Muscle of back (tissue), 13 donors: ENCODE data around the gene ZNF567. TPM values are rescaled to one million over a fixed set of nuclear protein-coding genes. Genes with fewer than 3 reads are reported as not detected.
A peak's percentile ranks its signal among the peaks of the same experiment; 100 is the strongest.
"Not testable (repeated sequence)": the region's sequence is repeated elsewhere in the genome, so short reads cannot be mapped to it uniquely, and the experiment has no call there.

Source experiments
- DNase-seq, 3 donors: peaks; one replicate each; pipeline versions ENCODE4 v3.0.0 to v3.0.0-alpha.2; 2013
- long read RNA-seq, 9 donors: transcript quantifications; one replicate each; lab custom pipeline, GENCODE V29; 2026
- polyA plus RNA-seq, 10 donors: library from polyadenylated mRNA; unstranded; fragments of 120-200 nt; gene quantifications; one replicate each; pipeline ENCODE4 v1.2.1, GENCODE V29; 2013; ENCODE audit not compliant: insufficient read length in 10 of 10

The ZNF567 gene
- polyA plus RNA-seq, result 10 to 100 TPM in 1 of 10 donors, 1 to 10 TPM in 9; 6.9 to 10.8 (median 8.5) TPM
- long read RNA-seq, donor 1, result 0 reads
- long read RNA-seq, donor 2, result 0 reads
- long read RNA-seq, donor 3, result 0 reads
- long read RNA-seq, donor 4, result 0 reads
- long read RNA-seq, donor 5, result 0 reads
- long read RNA-seq, donor 6, result 0 reads
- long read RNA-seq, donor 7, result 0 reads
- long read RNA-seq, donor 8, partial matches to known transcripts, result 0 of 1 reads
- long read RNA-seq, donor 8, other reads (novel, unspliced or antisense), result 0 of 1 reads
- long read RNA-seq, donor 9, partial matches to known transcripts, result 0 of 1 reads
- long read RNA-seq, donor 9, other reads (novel, unspliced or antisense), result 0 of 1 reads

DNA sequence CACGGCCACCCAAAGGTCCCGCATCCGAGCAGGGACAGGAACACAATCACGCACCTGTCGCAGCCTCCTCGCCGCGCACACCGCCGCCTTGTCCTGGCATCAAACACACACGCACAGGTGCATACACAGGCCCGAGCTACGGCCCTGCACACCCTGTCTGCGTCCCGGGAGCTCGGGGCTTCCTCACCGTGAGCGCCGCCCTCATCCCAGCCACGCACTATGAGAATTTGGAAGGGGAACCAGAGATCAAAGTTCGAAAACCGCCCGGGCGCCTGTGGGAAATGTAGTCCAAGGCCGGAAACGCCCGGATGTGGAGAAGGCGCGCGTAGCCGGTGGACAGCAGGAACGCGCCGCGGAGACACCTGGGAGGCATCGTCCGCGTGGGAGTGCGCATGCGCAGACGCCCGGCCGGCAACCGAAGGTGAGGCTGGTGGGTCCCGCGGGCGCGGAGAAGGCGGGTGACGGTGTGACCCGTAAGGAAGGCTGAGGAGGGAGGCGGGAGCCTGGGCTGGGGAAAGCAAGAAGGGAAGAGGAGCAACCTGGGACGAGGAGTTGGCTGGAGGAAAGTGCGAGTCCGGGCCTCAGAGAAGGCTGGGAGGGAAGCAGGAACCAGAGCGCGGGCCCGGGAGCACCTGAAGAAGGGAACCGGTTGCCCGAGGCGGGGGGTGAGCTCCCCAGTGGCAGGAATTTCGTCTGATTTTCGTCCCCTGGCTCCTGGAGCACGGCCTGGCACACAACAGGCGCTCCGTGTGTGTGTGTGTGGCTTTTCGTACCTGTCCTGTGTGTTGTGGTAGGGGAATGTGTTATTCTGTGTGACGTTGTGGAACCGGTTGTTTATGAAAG lies at the start of gene ZNF567:
ZNF567 (plus strand) TSS at position 399 of the 843 bp plus-strand sequence. CDS start 7,256 bp downstream, outside the sequence.
- DNase-seq, result peak; percentile 96 to 98 (median 96)

DNA sequence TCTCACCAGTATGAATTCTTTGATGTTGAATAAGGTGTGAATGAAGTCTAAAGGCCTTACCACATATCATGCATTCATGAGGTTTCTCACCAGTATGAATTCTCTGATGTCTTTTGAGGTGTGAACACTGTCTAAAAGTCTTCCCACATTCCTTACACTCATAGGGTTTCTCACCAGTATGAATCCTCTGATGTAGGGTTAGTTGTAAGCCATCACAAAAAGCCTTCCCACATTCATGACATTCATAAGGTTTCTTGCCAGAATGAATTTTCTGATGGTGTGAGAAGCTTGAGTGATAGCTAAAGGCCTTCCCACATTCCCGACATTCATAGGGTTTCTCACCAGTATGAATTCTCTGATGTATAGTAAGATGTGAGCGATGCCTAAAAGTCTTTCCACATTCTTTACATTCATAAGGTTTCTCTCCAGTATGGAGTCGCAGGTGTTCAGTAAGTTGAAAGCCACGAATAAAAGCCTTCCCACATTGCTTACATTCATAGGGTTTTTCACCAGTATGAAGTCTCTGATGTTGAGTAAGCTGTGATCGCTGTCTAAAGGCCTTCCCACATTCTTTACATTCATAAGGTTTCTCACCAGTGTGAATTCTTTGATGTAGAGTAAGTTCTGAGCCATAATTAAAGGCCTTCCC lies 48.4 kb upstream of the ZNF567 start:
- DNase-seq, result no peak

DNA sequence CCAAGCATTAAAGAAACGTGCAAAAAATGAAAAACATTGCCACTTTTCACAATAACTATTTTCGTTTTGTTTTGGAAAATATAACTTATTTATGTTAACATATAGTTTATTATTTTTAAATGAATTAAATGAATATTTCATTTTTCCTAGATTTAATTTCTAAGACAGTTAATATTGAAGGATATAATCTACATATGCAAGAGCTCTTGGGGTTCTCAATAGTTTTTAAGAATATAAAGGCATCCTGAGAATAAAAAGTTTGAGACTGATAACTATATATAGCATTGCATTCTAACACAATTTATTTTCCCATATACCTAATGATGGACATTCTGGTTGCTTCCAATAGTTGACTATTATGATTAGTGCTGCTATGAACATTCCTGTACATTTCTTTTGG lies 40.7 kb upstream of the ZNF567 start:
- no peak for DNase-seq

DNA sequence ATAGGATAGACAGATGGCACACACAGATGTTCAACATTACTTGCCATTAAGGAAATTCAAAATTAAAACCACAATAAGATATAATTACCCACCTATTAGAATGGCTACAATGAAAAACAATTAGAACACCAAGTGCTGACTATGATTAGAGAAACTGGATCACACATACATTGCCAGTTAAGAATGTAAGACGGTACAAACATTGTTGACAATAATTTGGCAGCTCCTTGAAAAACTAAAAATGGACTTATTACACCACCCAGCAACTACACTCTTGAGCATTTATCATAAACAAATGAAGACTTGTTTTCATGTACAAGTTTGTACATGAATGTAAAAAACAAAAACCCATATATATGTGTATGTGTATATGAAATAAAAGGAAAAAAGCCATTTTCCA lies 34.5 kb upstream of the ZNF567 start:
- no peak for DNase-seq

DNA sequence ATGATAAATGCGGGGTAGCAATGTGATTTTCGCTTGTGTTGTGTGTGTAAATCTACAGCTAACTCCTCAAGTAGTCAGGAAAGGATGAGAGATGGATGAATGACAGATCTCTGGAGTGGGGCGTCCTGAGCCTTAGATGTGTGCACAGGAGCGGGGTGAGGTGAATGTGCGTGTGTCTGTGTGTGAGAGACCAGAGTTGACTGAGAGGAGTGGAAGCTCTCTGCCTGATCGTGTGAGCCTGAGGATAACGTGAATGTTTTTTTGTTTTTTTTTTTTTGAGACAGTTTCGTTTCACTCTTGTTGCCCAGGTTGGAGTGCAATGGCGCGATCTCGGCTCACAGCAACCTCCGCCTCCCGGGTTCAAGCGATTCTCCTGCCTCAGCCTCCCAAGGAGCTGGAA lies 21.6 kb upstream of the ZNF567 start:
- DNase-seq, result no peak

DNA sequence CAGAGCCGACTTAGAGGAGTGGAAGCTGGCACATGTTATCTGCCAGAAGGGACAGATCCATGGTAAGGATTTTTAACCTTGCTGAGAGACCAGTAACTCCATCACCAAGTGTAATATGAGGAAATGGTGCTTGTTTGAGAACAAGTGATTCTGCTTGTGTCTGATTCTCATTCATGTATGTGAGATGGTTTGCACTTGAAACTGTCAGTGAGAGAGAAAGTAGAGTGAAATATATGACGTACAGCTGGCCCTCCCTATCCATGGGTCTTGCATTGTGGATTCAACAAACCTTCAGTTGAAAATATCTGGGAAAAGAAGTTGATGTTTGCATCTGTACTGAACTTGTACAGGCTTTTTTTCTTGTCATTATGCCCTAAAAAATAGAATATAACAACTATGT lies 18.8 kb upstream of the ZNF567 start:
- no peak for DNase-seq

DNA sequence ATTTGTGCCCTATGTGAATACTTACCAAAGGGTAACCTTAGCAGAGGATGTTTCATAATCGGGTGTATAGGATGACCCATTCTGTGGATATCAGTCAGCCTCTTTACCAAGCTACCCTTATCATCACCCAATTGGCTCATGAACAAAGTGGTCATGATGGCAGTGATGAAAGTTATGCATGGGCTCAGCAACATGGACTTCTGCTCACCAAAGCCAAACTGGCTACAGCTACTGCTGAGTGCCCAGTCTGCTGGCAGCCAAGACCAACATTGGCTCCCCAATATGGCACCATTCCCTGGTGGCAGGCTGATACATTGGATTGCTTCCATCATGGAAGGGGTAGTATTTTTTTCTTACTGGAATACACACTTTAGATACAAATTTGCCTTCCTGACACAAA lies 15.0 kb upstream of the ZNF567 start:
- no peak for DNase-seq

DNA sequence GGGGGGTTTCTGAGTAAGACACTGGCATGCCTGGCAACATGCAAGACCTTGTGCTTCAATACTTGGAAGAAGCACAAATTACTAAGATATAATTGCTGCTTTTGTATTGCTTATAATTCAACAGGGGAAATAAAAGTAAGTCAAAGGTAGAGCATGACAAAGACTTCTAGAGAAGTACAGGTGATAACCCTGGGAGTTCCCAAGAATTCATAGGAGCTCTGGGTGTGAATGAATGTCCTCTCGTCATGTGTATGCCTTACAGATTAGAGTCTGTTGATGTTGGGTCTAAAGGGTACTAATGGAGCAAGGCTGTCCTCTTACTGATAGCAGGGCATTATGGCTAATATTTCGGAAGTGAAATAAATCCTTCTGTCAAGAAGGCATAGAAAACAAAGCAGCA lies 13.2 kb upstream of the ZNF567 start:
- DNase-seq, result no peak

DNA sequence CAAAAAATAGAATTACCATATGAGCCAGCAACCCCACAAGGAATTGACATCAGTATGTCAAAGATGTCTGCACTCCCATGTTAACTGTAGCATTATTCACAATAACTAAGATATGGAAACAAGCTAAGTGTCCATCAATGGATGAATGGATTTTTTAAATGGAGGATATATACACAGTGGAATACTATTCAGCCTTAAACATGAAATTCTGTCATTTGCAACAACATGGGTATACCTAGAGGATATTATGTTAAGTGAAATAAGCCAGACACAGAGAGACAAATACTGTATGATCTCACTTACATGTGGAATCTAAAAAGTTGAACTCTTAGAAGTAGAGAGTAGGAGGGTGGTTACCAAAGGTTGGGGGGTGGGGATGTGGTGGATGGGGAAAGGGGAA lies 8.0 kb upstream of the ZNF567 start:
- DNase-seq, result no peak

DNA sequence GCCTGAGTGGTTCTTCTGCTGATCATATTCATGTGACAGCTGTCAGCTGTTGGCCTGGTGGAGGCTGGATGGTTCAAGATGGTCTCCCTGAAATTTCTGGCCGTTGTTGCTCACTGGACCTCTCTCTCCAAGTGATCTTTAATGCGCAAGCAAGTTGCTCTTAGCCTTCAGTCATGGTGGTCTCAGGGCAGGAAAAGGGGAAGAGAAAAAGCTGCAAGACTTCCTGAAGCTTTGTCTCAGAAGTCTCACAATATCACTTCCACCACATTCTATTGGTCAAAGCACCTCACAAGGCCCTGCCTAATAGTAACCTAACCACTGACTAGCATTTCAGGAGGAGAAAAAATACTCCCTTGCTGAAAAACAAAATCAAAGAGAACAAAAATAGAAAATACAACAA lies 1.6 kb upstream of the ZNF567 start:
- no peak for DNase-seq

DNA sequence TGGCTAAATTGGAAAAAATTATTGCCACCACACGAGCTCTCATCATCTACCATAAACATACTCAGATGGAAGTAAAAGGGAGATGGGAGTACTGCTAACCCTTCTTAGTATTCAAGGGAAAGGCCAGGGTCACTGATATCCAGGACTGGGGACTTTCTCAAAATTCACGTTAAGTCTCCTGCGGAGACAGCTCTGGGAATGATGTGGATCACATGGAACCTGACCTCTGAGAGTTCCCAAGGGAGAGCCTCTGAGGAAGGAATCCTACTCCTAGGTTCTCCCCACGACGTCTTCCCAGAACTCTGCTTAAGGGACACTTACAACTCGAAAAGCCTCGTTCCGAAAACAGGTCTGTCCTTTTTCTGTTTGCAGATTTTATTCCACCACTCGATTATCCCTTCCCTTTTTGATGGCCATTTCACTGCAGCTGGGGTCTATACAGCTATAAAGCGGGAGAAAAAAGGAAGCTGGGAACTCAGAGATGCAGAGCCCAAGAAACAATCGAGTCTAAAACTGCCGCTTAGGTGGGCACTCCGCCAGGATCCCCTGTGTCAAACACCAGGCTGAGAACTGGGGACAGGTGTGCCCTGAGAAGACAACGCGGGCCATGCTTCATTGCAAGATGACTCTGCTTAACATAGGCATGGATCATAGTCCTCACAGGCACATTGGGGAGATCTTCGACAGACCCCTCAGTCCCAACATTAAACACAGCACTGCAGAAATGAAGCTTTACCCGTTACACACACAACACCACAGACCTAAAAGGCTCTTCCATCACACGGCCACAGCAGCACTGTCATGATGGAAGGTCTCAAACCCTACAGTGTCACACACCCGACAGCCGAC lies 823 bp upstream of the ZNF567 start:
- peak in 2 of 3 donors; percentile 46 to 49 for DNase-seq

DNA sequence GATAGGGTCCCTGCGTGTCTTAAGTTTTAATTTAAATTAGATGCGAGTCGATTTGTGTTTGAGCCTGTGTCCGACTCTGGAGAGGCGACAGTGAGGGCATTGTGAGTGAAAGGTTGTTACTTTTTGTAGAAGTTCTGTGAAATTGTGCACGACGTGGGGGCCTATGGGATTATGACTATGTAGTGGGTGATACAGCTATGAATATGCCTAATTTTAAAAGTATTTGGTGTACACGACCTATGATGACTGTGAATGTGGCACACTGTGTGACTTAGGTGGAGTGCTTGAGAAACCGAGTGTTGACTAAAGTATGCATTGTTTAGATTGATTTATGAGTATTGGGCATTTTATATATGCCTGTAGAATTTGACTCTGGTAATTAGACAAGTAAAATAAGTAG lies 646 bp downstream of the ZNF567 start:
- no peak for DNase-seq

DNA sequence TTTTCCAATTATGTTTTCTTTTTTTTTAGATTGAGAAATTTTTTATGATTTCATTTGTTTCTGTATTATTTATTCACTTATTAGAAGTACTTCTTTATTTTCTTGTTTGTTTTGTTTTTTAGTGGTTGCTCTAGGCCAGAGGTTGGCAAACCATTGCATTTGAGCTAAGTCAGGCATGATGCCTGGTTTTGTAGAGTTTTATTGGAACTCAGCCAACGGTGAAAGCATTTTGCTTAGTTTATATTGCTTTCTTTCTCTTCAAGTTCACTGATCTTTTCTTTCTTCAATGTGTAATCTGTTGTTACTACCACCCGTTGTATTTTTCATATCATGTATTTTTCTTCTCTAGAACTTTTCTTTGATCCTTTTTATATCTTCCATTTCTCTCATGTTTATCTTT lies 19.7 kb downstream of the ZNF567 start:
- no peak for DNase-seq

DNA sequence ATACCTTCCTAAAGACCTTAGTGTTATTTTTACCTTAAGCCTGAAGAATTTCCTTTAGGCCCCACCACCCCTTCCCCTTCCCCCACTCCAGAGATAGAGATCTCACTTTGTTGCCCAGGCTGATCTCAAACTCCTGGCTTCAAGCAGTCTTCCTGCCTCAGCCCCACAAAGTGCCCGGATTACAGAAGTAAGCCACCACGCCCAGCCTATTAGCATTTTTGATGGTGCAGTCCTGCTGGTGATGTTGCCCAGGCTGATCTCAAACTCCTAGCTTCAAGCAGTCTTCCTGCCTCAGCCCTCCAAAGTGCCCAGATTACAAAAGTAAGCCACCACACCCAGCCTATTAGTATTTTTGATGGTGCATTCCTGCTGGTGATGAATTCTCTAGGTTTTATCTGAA lies 22.0 kb downstream of the ZNF567 start:
- DNase-seq, result no peak

DNA sequence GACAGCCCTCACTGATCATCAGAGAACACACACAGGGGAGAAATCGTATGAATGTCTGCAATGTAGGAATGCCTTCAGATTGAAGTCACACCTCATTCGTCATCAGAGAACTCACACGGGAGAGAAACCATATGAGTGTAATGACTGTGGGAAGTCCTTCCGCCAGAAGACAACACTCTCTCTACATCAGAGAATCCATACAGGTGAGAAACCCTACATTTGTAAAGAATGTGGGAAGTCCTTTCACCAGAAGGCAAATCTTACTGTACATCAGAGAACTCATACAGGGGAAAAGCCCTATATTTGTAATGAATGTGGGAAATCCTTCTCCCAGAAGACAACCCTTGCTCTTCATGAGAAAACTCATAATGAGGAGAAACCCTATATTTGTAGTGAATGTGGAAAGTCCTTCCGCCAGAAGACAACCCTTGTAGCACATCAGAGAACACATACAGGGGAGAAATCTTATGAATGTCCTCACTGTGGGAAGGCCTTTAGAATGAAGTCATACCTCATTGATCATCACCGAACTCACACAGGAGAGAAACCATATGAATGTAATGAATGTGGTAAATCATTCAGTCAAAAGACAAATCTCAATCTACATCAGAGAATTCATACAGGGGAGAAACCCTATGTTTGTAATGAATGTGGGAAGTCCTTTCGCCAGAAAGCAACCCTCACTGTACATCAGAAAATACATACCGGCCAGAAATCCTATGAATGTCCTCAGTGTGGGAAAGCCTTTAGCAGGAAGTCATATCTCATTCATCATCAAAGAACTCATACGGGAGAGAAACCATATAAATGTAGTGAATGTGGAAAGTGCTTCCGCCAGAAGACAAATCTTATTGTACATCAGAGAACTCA lies 32.5 kb downstream of the ZNF567 start:
- no peak for DNase-seq

DNA sequence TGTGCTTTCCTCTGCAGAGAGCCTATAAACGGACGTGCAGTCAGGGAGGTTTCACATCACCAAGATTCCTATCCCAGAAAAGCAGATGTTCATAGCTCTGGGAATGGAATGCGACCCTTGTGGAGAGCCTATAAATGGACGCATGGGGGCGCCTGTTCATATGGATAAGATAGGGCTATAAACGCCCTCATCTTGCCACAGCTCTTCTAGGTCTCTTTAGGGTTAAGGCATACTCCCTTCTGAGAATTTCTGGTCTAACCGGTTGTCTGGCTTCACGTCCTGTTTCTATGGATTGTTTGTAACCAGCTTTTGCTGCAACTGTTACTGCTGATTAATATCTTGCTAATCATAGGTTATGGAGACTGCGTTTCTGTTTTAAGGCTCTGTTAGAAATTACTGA lies 48.8 kb downstream of the ZNF567 start:
- not testable (repeated sequence) for DNase-seq

DNA sequence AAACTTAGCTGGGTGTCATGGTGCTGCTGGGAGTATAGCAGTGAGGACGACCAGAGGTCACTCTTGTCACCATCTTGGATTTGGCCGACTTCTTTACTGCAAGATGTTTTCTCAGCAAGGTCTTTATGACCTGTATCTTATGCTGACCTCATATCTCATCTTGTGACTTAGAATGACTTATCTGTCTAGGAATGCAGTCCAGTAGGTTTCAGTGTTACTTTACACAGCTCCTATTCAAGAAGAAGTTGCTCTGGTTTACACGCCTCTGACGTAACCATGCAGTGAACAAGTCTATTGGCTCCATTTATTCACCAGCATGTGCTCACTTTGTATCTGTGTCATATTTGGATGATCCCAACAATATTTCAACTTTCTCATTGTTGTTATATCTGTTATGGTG lies 58.5 kb downstream of the ZNF567 start:
- DNase-seq, result no peak

DNA sequence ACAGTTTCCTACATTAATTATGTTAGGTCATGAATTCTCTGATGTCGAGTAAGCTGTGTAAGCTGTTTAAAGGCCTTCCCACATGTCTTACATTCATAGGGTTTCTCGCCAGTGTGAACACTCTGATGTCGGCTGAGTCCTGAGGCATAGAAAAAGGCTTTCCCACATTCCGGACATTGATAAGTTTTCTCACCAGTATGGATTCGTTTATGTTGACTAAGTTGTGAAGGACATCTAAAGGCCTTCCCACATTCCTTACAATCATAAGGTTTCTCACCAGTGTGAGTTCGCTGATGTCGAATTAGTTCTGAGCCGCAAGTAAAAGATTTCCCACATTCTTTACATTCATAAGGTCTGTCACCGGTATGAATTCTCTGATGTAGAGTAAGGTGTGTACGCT lies 60.3 kb downstream of the ZNF567 start:
- no peak for DNase-seq

DNA sequence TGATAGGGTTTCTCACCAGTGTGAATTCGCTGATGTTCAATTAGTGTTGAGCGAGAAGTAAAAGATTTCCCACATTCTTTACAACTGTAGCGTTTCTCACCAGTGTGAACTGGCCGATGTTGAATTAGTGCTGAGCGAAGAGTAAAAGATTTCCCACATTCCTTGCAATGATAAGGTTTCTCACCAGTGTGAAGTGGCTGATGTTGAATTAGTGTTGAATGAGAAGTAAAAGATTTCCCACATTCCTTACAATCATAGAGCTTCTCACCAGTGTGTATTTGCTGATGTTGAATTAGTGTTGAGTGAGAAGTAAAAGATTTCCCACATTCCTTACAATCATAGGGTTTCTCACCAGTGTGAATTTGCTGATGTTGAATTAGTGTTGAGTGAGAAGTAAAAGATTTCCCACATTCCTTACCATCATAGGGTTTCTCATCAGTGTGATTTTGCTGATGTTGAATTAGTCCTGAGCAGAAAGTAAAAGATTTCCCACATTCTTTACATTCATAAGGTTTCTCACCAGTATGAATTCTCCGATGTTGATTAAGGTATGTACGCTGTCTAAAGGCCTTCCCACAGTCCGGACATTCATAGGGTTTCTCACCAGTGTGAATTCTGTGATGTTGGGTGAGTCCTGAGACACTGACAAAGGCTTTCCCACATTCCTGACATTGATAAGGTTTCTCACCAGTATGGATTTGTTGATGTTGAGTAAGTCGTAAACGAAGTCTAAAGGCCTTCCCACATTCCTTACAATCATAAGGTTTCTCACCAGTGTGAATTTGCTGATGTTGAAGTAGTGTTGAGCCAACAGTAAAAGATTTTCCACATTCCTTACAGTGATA lies 61.2 kb downstream of the ZNF567 start:
- DNase-seq, result no peak

DNA sequence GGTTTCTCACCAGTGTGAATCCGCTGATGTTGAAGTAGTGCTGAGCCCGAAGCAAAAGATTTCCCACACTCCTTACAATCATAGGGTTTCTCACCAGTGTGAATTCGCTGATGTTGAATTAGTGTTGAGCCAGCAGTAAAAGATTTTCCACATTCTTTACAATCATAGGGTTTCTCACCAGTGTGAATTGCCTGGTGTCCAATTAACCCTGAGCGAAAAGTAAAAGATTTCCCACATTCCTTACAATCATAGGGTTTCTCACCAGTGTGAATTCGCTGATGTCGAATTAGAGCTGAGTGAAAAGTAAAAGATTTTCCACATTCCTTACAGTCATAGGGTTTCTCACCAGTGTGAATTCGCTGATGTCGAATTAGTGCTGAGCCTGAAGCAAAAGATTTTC lies 62.2 kb downstream of the ZNF567 start:
- DNase-seq, result not testable (repeated sequence)
